Measurements from ENCODE around the gene TLE4. TPM values are rescaled to one million over a fixed set of nuclear protein-coding genes. Genes with fewer than 3 reads are reported as not detected.

TLE4 gene
- total RNA-seq, 1 donor from 2014 or later, result 98.5 TPM

DNA sequence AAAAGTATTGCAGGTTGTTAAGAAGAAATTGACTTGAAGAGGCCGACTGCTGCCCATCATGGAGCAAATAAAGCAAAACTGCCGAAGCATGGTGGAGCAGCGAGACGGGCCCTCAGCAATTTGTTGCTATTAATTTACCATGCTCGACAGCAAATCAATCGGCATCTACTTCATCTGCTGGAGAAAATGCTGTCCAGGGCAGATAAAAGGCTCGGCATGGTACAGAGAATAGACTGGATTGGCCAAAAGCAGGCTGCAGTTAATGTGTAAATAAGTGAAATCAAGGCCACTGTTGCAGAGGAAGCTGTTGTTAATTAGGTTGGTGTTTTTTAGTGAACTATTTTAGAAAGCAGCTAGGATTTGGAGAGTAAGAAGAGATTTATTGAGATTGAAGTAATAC, 8.3 kb downstream of the TLE4 start:
- Mint-ChIP-seq H3K36me3 (ENCODE audit: low read depth, unreplicated experiment) (peaks cover 12% of the 10 kb centered on the region), H3K9me3 (ENCODE audit: unreplicated experiment) (no peaks in the 10 kb centered on the region), H3K27ac (ENCODE audit: unreplicated experiment) (no peak overlapping the region), H3K4me3 (ENCODE audit: unreplicated experiment) (no peak overlapping the region), H3K27me3 (ENCODE audit: low read depth, unreplicated experiment) (no peaks in the 10 kb centered on the region), H3K4me1 (ENCODE audit: low read depth, unreplicated experiment) (peaks cover 53% of the 10 kb centered on the region)
- no peak overlapping the region for H2AFZ ChIP-seq (ENCODE audit: low read depth, low read length)
- TF ChIP-seq, protein P1, sequence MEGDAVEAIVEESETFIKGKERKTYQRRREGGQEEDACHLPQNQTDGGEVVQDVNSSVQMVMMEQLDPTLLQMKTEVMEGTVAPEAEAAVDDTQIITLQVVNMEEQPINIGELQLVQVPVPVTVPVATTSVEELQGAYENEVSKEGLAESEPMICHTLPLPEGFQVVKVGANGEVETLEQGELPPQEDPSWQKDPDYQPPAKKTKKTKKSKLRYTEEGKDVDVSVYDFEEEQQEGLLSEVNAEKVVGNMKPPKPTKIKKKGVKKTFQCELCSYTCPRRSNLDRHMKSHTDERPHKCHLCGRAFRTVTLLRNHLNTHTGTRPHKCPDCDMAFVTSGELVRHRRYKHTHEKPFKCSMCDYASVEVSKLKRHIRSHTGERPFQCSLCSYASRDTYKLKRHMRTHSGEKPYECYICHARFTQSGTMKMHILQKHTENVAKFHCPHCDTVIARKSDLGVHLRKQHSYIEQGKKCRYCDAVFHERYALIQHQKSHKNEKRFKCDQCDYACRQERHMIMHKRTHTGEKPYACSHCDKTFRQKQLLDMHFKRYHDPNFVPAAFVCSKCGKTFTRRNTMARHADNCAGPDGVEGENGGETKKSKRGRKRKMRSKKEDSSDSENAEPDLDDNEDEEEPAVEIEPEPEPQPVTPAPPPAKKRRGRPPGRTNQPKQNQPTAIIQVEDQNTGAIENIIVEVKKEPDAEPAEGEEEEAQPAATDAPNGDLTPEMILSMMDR (IDR thresholded peaks at IDR 0.05; ENCODE audit: insufficient read depth, low read depth, low read length), result no peak
- no peak for TF ChIP-seq EZH2 (IDR thresholded peaks at IDR 0.05; ENCODE audit: insufficient read depth, low read length)
- peaks cover 23% of the 10 kb centered on the region for H3K4me1 ChIP-seq (ENCODE audit: insufficient read depth, low read length)
- H3K27me3 ChIP-seq (ENCODE audit: insufficient read depth, low read length), result no peaks in the 10 kb centered on the region
- peaks cover 21% of the 10 kb centered on the region for H3K36me3 ChIP-seq (ENCODE audit: insufficient read depth, low read length)
- no peak overlapping the region for H3K27ac ChIP-seq (ENCODE audit: low read depth, low read length)
- peaks cover 84% of the 10 kb centered on the region for H4K20me1 ChIP-seq (ENCODE audit: insufficient read depth, low read length)
- H3K9me3 ChIP-seq (ENCODE audit: insufficient read depth, low read depth, low read length), result no peaks in the 10 kb centered on the region
- H3K4me3 ChIP-seq (ENCODE audit: insufficient read depth, low read depth, low read length), result no peak overlapping the region
- DNase-seq (ENCODE audit: low read depth) (no peak), FAIRE-seq (peak; percentile 47)
- no peak overlapping the region for H3K4me2 ChIP-seq (ENCODE audit: low read length)
- peaks cover 87% of the 10 kb centered on the region for H3K79me2 ChIP-seq (ENCODE audit: insufficient read depth, low read length)
- H3K9ac ChIP-seq (ENCODE audit: low read length), result no peak overlapping the region

DNA sequence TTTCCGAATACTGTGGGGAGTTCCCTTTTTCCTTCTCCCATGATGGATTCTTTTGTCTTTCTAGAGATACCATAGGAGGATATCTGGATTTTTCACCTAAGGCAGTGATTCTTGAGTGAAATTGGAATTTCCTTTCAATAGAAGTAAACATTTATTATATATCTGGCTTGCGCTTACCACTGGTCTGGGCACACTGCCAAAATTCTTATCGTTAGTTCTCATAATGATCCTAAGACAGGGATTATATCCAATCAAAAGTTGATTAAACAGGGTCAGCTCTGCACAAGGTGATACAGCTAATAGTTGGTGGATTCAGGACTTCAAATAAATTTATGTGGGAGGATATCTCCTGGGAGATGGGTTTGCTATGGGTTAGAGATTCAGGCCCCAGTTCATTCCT, 9.6 kb downstream of the TLE4 start:
- H3K9me3 ChIP-seq (ENCODE audit: insufficient read depth, low read depth, low read length), result no peaks in the 10 kb centered on the region
- TF ChIP-seq, protein P1 (IDR thresholded peaks at IDR 0.05; ENCODE audit: insufficient read depth, low read depth, low read length), result no peak
- no peak for TF ChIP-seq EZH2 (IDR thresholded peaks at IDR 0.05; ENCODE audit: insufficient read depth, low read length)
- no peaks in the 10 kb centered on the region for H3K9me3 Mint-ChIP-seq (ENCODE audit: unreplicated experiment)
- H3K9ac ChIP-seq (ENCODE audit: low read length), result peak overlapping the region; percentile 2
- FAIRE-seq (no peak), DNase-seq (ENCODE audit: low read depth) (peak; percentile 69)
- H3K27ac Mint-ChIP-seq (ENCODE audit: unreplicated experiment), result peak overlapping the region; percentile 84
- H3K36me3 ChIP-seq (ENCODE audit: insufficient read depth, low read length), result peaks cover 22% of the 10 kb centered on the region
- H3K27me3 ChIP-seq (ENCODE audit: insufficient read depth, low read length), result no peaks in the 10 kb centered on the region
- no peak overlapping the region for H3K4me3 Mint-ChIP-seq (ENCODE audit: unreplicated experiment)
- H3K27ac ChIP-seq (ENCODE audit: low read depth, low read length), result peak overlapping the region; percentile 43
- peak overlapping the region; percentile 9 for H3K4me3 ChIP-seq (ENCODE audit: insufficient read depth, low read depth, low read length)
- H2AFZ ChIP-seq (ENCODE audit: low read depth, low read length), result no peak overlapping the region
- peaks cover 57% of the 10 kb centered on the region for H3K4me1 Mint-ChIP-seq (ENCODE audit: low read depth, unreplicated experiment)
- peaks cover 11% of the 10 kb centered on the region for H3K36me3 Mint-ChIP-seq (ENCODE audit: low read depth, unreplicated experiment)
- H3K79me2 ChIP-seq (ENCODE audit: insufficient read depth, low read length), result peaks cover 87% of the 10 kb centered on the region
- H3K4me2 ChIP-seq (ENCODE audit: low read length), result peak overlapping the region; percentile 77
- peaks cover 23% of the 10 kb centered on the region for H3K4me1 ChIP-seq (ENCODE audit: insufficient read depth, low read length)
- peaks cover 85% of the 10 kb centered on the region for H4K20me1 ChIP-seq (ENCODE audit: insufficient read depth, low read length)
- H3K27me3 Mint-ChIP-seq (ENCODE audit: low read depth, unreplicated experiment), result no peaks in the 10 kb centered on the region

DNA sequence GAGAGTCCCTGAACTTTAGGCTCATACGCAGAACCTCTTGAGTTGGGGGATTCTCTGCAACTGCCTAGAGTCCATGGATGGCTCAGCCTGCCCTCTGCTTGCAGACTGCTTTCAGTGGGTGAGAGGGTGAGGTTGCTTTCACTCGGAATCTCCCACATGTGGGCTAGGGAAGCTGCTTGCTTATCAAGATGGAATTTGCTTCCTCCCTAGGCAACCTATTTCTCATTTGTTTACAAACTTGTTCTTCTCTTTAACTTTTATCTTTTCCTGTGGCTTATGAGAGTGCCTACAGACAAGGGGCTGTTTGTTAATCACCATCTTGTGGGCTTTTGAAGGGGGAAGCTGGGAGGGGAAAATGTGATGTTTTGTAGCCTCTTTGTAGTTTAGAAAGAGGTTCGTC, 10.0 kb downstream of the TLE4 start:
- Histone ChIP-seq H2AFZ (ENCODE audit: low read depth, low read length) (no peak overlapping the region), H3K27ac (ENCODE audit: low read depth, low read length) (peak overlapping the region; percentile 43), H3K79me2 (ENCODE audit: insufficient read depth, low read length) (peaks cover 88% of the 10 kb centered on the region), H3K4me3 (ENCODE audit: insufficient read depth, low read depth, low read length) (peak overlapping the region; percentile 9), H4K20me1 (ENCODE audit: insufficient read depth, low read length) (peaks cover 84% of the 10 kb centered on the region), H3K27me3 (ENCODE audit: insufficient read depth, low read length) (no peaks in the 10 kb centered on the region), H3K9ac (ENCODE audit: low read length) (peak overlapping the region; percentile 2), H3K9me3 (ENCODE audit: insufficient read depth, low read depth, low read length) (no peaks in the 10 kb centered on the region), H3K4me2 (ENCODE audit: low read length) (peak overlapping the region; percentile 77), H3K36me3 (ENCODE audit: insufficient read depth, low read length) (peaks cover 22% of the 10 kb centered on the region), H3K4me1 (ENCODE audit: insufficient read depth, low read length) (peaks cover 23% of the 10 kb centered on the region)
- no peaks in the 10 kb centered on the region for H3K27me3 Mint-ChIP-seq (ENCODE audit: low read depth, unreplicated experiment)
- H3K27ac Mint-ChIP-seq (ENCODE audit: unreplicated experiment), result peak overlapping the region; percentile 84
- H3K4me1 Mint-ChIP-seq (ENCODE audit: low read depth, unreplicated experiment), result peaks cover 55% of the 10 kb centered on the region
- DNase-seq (ENCODE audit: low read depth) (peak; percentile 94), FAIRE-seq (peak; percentile 55)
- H3K4me3 Mint-ChIP-seq (ENCODE audit: unreplicated experiment), result no peak overlapping the region
- TF ChIP-seq, protein P1 (IDR thresholded peaks at IDR 0.05; ENCODE audit: insufficient read depth, low read depth, low read length), result no peak
- TF ChIP-seq EZH2 (IDR thresholded peaks at IDR 0.05; ENCODE audit: insufficient read depth, low read length), result no peak
- H3K9me3 Mint-ChIP-seq (ENCODE audit: unreplicated experiment), result no peaks in the 10 kb centered on the region
- H3K36me3 Mint-ChIP-seq (ENCODE audit: low read depth, unreplicated experiment), result peaks cover 9% of the 10 kb centered on the region
